SK-N-SH (cell line): ENCODE measurements around the gene PUM1.

ENCODE experiments used
- EP300 ChIP-seq, 2 experiments: IDR thresholded peaks; 2 replicates each; pipeline versions ENCODE4 v1.4.0 to v1.6.1; 2012; ENCODE audit warnings: borderline replicate concordance in 1 of 2, low read depth in 1 of 2, low read length in 1 of 2
- EZH2phosphoT487 ChIP-seq: fragments of 200-600 bp; sonication (generic); IDR thresholded peaks from 2 replicates; pipeline ENCODE4 v1.6.1; 2017; ENCODE audit warnings: low read depth, mixed run types, mild to moderate bottlenecking, antibody characterized with exemption, moderate library complexity, borderline replicate concordance
- FOXM1 ChIP-seq: IDR thresholded peaks from 2 replicates; pipeline ENCODE4 v1.4.0; 2012; ENCODE audit warnings: low read depth, mild to moderate bottlenecking
- GATA2 ChIP-seq: sonication (generic); formaldehyde crosslinking; IDR thresholded peaks from 2 replicates; pipeline ENCODE4 v1.5.0; 2020; ENCODE audit warnings: mild to moderate bottlenecking, missing genetic modification reagents
- NRF1 ChIP-seq: IDR thresholded peaks from 2 replicates; pipeline ENCODE4 v1.6.1; 2012; ENCODE audit warnings: low read depth, mild to moderate bottlenecking, low read length
- POLR2AphosphoS5 ChIP-seq: IDR thresholded peaks from 2 replicates; pipeline ENCODE4 v1.6.1; 2012; ENCODE audit warnings: low read depth, low read length
- RAD21 ChIP-seq: IDR thresholded peaks from 2 replicates; pipeline ENCODE4 v1.6.1; 2012; ENCODE audit warnings: mild to moderate bottlenecking, low read length
- TF ChIP-seq, protein P1 (sequence below): fragments of 200-600 bp; sonication (generic); IDR thresholded peaks from 2 replicates; pipeline ENCODE4 v1.6.1; 2017; ENCODE audit warnings: antibody characterized with exemption, mild to moderate bottlenecking, moderate library complexity

DNA sequence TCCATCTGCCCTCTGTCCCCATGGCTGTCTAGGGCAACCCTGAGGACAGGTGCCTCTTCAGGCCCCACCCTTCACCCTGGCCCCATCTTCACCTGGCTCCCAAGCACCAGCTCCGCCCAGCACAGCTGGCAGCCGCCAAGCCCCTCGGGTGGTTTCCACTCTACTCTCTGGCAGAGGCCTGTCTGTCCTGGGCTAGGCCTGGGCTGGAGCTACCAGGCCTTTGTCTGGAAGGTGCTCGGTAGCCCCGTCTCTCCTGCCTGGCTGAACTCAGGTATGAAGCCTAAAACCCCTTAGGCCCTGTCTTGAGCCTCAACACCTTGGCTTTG lies 174.3 kb downstream of the PUM1 start:
- TF ChIP-seq, protein P1, sequence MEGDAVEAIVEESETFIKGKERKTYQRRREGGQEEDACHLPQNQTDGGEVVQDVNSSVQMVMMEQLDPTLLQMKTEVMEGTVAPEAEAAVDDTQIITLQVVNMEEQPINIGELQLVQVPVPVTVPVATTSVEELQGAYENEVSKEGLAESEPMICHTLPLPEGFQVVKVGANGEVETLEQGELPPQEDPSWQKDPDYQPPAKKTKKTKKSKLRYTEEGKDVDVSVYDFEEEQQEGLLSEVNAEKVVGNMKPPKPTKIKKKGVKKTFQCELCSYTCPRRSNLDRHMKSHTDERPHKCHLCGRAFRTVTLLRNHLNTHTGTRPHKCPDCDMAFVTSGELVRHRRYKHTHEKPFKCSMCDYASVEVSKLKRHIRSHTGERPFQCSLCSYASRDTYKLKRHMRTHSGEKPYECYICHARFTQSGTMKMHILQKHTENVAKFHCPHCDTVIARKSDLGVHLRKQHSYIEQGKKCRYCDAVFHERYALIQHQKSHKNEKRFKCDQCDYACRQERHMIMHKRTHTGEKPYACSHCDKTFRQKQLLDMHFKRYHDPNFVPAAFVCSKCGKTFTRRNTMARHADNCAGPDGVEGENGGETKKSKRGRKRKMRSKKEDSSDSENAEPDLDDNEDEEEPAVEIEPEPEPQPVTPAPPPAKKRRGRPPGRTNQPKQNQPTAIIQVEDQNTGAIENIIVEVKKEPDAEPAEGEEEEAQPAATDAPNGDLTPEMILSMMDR: no peak
- TF ChIP-seq FOXM1: no peak
- no peak for TF ChIP-seq POLR2AphosphoS5
- TF ChIP-seq EP300 (IDR thresholded peaks at IDR 0.05; ENCODE audit: borderline replicate concordance in 1 of 2, low read depth in 1 of 2, low read length in 1 of 2): no peak
- TF ChIP-seq RAD21: no peak
- no peak for TF ChIP-seq GATA2
- TF ChIP-seq EZH2phosphoT487: no peak
- TF ChIP-seq NRF1: no peak
